ENCODE results near the gene SLC12A7. TPM values are rescaled to one million over a fixed set of nuclear protein-coding genes. Genes with fewer than 3 reads are reported as not detected.

SLC12A7 gene
- polyA plus RNA-seq, 1 donor (not counting 4 experiments of a cell fraction or from before 2014, with no cell fraction given): 1.5 TPM

GRCh38 chr5:1037123-1037670, 74.7 kb downstream of the SLC12A7 start:
- no peaks in the 10 kb centered on the region for H3K9me1 ChIP-seq (ENCODE audit: control insufficient read depth, extremely low read depth, insufficient read depth, low read length)
- DNase-seq (ENCODE audit: low read depth, low spot score): no peak
- FAIRE-seq: no peak
- no peak overlapping the region for H2AFZ ChIP-seq (ENCODE audit: control insufficient read depth, low read length)
- H3K9ac ChIP-seq (ENCODE audit: control insufficient read depth, extremely low read depth, insufficient read depth, low read length): no peak overlapping the region
- dilution Hi-C loops (cut with MboI; ENCODE audit: extremely low pct_ligation_motif_present, low sequenced_read_pairs): no loop called here
- H3K4me3 ChIP-seq (ENCODE audit: control insufficient read depth in 2 of 3, extremely low read depth in 1 of 3, insufficient read depth in 2 of 3, low read depth in 1 of 3, low read length in 3 of 3): no peak overlapping the region
- no peaks in the 10 kb centered on the region for H4K20me1 ChIP-seq (ENCODE audit: control insufficient read depth, extremely low read depth, insufficient read depth, low read length)
- TF ChIP-seq CTCF (optimal IDR thresholded peaks at IDR 0.05 in 1 of 3, IDR thresholded peaks at IDR 0.05 in 1 of 3, conservative IDR thresholded peaks at IDR 0.05 in 1 of 3; ENCODE audit: extremely low read depth in 1 of 3, insufficient read depth in 2 of 3, low read length in 3 of 3): no peak
- TF ChIP-seq EZH2 (IDR thresholded peaks at IDR 0.05; ENCODE audit: low read length): no peak
- H3K4me1 ChIP-seq (ENCODE audit: control insufficient read depth, extremely low read depth, insufficient read depth, low read length): no peaks in the 10 kb centered on the region
- H3K36me3 ChIP-seq (ENCODE audit: control insufficient read depth in 2 of 2, extremely low read depth in 1 of 2, insufficient read depth in 2 of 2, low read length in 2 of 2): no peaks in the 10 kb centered on the region
- no peaks in the 10 kb centered on the region for H3K9me3 ChIP-seq (ENCODE audit: control insufficient read depth, low read depth, low read length)
- H3K4me2 ChIP-seq (ENCODE audit: control insufficient read depth, extremely low read depth, insufficient read depth, low read depth, low read length): no peak overlapping the region
- H3K79me2 ChIP-seq (ENCODE audit: control insufficient read depth, insufficient read depth, low read length): no peaks in the 10 kb centered on the region
- no peak overlapping the region for H3K27ac ChIP-seq (ENCODE audit: control insufficient read depth, insufficient read depth, low read length)
- H3K27me3 ChIP-seq (ENCODE audit: control insufficient read depth, extremely low read depth, insufficient read depth, low read length): no peaks in the 10 kb centered on the region

GRCh38 chr5:1036504-1037122, 75.2 kb downstream of the SLC12A7 start:
- Histone ChIP-seq H3K9me3 (ENCODE audit: control insufficient read depth, low read depth, low read length) (no peaks in the 10 kb centered on the region), H3K36me3 (ENCODE audit: control insufficient read depth in 2 of 2, extremely low read depth in 1 of 2, insufficient read depth in 2 of 2, low read length in 2 of 2) (no peaks in the 10 kb centered on the region), H3K9ac (ENCODE audit: control insufficient read depth, extremely low read depth, insufficient read depth, low read length) (no peak overlapping the region), H3K4me1 (ENCODE audit: control insufficient read depth, extremely low read depth, insufficient read depth, low read length) (no peaks in the 10 kb centered on the region), H3K9me1 (ENCODE audit: control insufficient read depth, extremely low read depth, insufficient read depth, low read length) (no peaks in the 10 kb centered on the region), H2AFZ (ENCODE audit: control insufficient read depth, low read length) (no peak overlapping the region), H3K4me2 (ENCODE audit: control insufficient read depth, extremely low read depth, insufficient read depth, low read depth, low read length) (no peak overlapping the region), H3K79me2 (ENCODE audit: control insufficient read depth, insufficient read depth, low read length) (no peaks in the 10 kb centered on the region), H3K27ac (ENCODE audit: control insufficient read depth, insufficient read depth, low read length) (no peak overlapping the region), H4K20me1 (ENCODE audit: control insufficient read depth, extremely low read depth, insufficient read depth, low read length) (no peaks in the 10 kb centered on the region), H3K27me3 (ENCODE audit: control insufficient read depth, extremely low read depth, insufficient read depth, low read length) (no peaks in the 10 kb centered on the region), H3K4me3 (ENCODE audit: control insufficient read depth in 2 of 3, extremely low read depth in 1 of 3, insufficient read depth in 2 of 3, low read depth in 1 of 3, low read length in 3 of 3) (no peak overlapping the region)
- TF ChIP-seq CTCF (optimal IDR thresholded peaks at IDR 0.05 in 1 of 3, IDR thresholded peaks at IDR 0.05 in 1 of 3, conservative IDR thresholded peaks at IDR 0.05 in 1 of 3; ENCODE audit: extremely low read depth in 1 of 3, insufficient read depth in 2 of 3, low read length in 3 of 3) (no peak), EZH2 (IDR thresholded peaks at IDR 0.05; ENCODE audit: low read length) (no peak)
- dilution Hi-C loops (cut with MboI; ENCODE audit: extremely low pct_ligation_motif_present, low sequenced_read_pairs): no loop called here
- DNase-seq (ENCODE audit: low read depth, low spot score) (no peak), FAIRE-seq (no peak)

All from keratinocyte (primary cell).